GM23338 (cell line): ENCODE measurements around the gene CNTN1. TPM values are rescaled to one million over a fixed set of nuclear protein-coding genes. Genes with fewer than 3 reads are reported as not detected.

Experiments used
- ATAC-seq: fragments of 200-7000 bp; cut with Tn5 transposase; 3 replicates; pipeline ENCODE4 v1.9.1; 2020
- DNase-seq: peaks from one replicate; pipeline ENCODE4 v3.0.0-alpha.2; 2015; ENCODE audit warnings: low spot score
- H2AFZ ChIP-seq: fragments of 200-600 bp; sonication (generic); 2 replicates; pipeline ENCODE4 v1.8.0; 2016; ENCODE audit warnings: antibody characterized with exemption, mild to moderate bottlenecking, moderate library complexity
- H3F3A ChIP-seq: fragments of 200-600 bp; sonication (generic); replicated peaks from 2 replicates; pipeline ENCODE4 v1.8.0; 2017; ENCODE audit warnings: antibody characterized with exemption, mixed run types, low read depth
- H3K27ac ChIP-seq: fragments of 200-600 bp; sonication (generic); 2 replicates; pipeline ENCODE4 v1.6.1; 2016; ENCODE audit warnings: low read depth
- H3K27me3 ChIP-seq: fragments of 200-600 bp; sonication (generic); 2 replicates; pipeline ENCODE4 v1.8.0; 2016; ENCODE audit warnings: mild to moderate bottlenecking, mixed run types, moderate library complexity; ENCODE audit not compliant: insufficient read depth
- H3K36me3 ChIP-seq: fragments of 200-600 bp; sonication (generic); 2 replicates; pipeline ENCODE4 v1.8.0; 2016; ENCODE audit warnings: mild to moderate bottlenecking; ENCODE audit not compliant: insufficient read depth
- H3K4me1 ChIP-seq: fragments of 200-600 bp; sonication (generic); 2 replicates; pipeline ENCODE4 v1.8.0; 2016; ENCODE audit warnings: mild to moderate bottlenecking, moderate library complexity; ENCODE audit not compliant: insufficient read depth
- H3K4me2 ChIP-seq: fragments of 200-600 bp; sonication (generic); 2 replicates; pipeline ENCODE4 v1.7.1; 2017; ENCODE audit warnings: mixed run types
- H3K4me3 ChIP-seq: fragments of 200-600 bp; sonication (generic); 2 replicates; pipeline ENCODE4 v1.6.1; 2016; ENCODE audit warnings: mixed run types
- H3K79me2 ChIP-seq: fragments of 200-600 bp; sonication (generic); replicated peaks from 2 replicates; pipeline ENCODE4 v1.8.0; 2017; ENCODE audit warnings: mild to moderate bottlenecking; ENCODE audit not compliant: insufficient read depth
- H3K9me2 ChIP-seq: fragments of 200-600 bp; sonication (generic); 2 replicates; pipeline ENCODE4 v1.8.0; 2017; ENCODE audit not compliant: insufficient read depth
- H4K20me1 ChIP-seq: fragments of 200-600 bp; sonication (generic); replicated peaks from 2 replicates; pipeline ENCODE4 v1.8.0; 2017; ENCODE audit warnings: mild to moderate bottlenecking; ENCODE audit not compliant: insufficient read depth
- H3K27ac Mint-ChIP-seq: 2 replicates; pipeline ENCODE4 v1.8.0; 2020; ENCODE audit warnings: inconsistent platforms, mild to moderate bottlenecking, moderate library complexity, mixed read lengths
- H3K27me3 Mint-ChIP-seq: 3 replicates; pipeline ENCODE4 v1.8.0; 2022; ENCODE audit warnings: low read depth, mild to moderate bottlenecking, moderate library complexity, mixed read lengths, inconsistent platforms; ENCODE audit not compliant: insufficient read depth, poor library complexity
- H3K36me3 Mint-ChIP-seq: 3 replicates; pipeline ENCODE4 v1.8.0; 2021; ENCODE audit warnings: low read depth, mild to moderate bottlenecking, inconsistent platforms, moderate library complexity, mixed read lengths
- H3K4me1 Mint-ChIP-seq: 3 replicates; pipeline ENCODE4 v1.8.0; 2020; ENCODE audit warnings: mild to moderate bottlenecking, inconsistent platforms, mixed read lengths
- H3K4me3 Mint-ChIP-seq: 3 replicates; pipeline ENCODE4 v1.8.0; 2021; ENCODE audit warnings: moderate library complexity, mild to moderate bottlenecking, inconsistent platforms, mixed read lengths
- H3K9me3 Mint-ChIP-seq: 3 replicates; pipeline ENCODE4 v1.8.0; 2020; ENCODE audit warnings: moderate library complexity, mild to moderate bottlenecking, inconsistent platforms, mixed read lengths
- CREB1 ChIP-seq: fragments of 250-450 bp; sonication (Bioruptor Pico); IDR thresholded peaks from 2 replicates; pipeline ENCODE4 v1.5.0; 2020; ENCODE audit warnings: low read depth, mild to moderate bottlenecking, moderate library complexity
- ETS1 ChIP-seq: IDR thresholded peaks from 2 replicates; pipeline ENCODE4 v1.6.1; 2016; ENCODE audit warnings: antibody characterized with exemption
- EZH2 ChIP-seq: fragments of 200-600 bp; sonication (generic); IDR thresholded peaks from one replicate; pipeline ENCODE4 v1.8.0; 2017; ENCODE audit warnings: antibody characterized with exemption, mild to moderate bottlenecking, low read depth; ENCODE audit not compliant: unreplicated experiment
- EZH2phosphoT487 ChIP-seq: fragments of 200-600 bp; sonication (generic); IDR thresholded peaks from one replicate; pipeline ENCODE4 v1.8.1; 2018; ENCODE audit warnings: antibody characterized with exemption; ENCODE audit not compliant: unreplicated experiment
- JUNB ChIP-seq: IDR thresholded peaks from one replicate; pipeline ENCODE4 v1.6.1; 2016; ENCODE audit warnings: antibody characterized with exemption; ENCODE audit not compliant: unreplicated experiment
- NANOG ChIP-seq: IDR thresholded peaks from 2 replicates; pipeline ENCODE4 v1.6.1; 2016; ENCODE audit warnings: antibody characterized with exemption, borderline replicate concordance
- STAT1 ChIP-seq: IDR thresholded peaks from one replicate; pipeline ENCODE4 v1.6.1; 2016; ENCODE audit warnings: antibody characterized with exemption; ENCODE audit not compliant: unreplicated experiment
- ZNF462 ChIP-seq: fragments of 250-450 bp; sonication (Bioruptor Pico); IDR thresholded peaks from 2 replicates; pipeline ENCODE4 v1.5.0; 2020; ENCODE audit warnings: mild to moderate bottlenecking, moderate library complexity
- polyA plus RNA-seq: library from polyadenylated mRNA; unstranded; fragments of >200 nt; fragmentation: Nextera tagmentation; extraction: Ambion mirVana; gene quantifications from 2 replicates; pipeline ENCODE4 v1.2.1, GENCODE V29; 2016
- total RNA-seq: library from RNA; depleted of rRNA; stranded (reverse); fragments of >200 nt; shearing (Covaris generic); gene quantifications from 2 replicates; pipeline ENCODE4 v1.2.3, GENCODE V29; 2014

Gene CNTN1
- total and polyA plus RNA-seq, 2 experiments from 2014 or later = 5.0 to 27.0 TPM

- TF ChIP-seq ZNF462 (CRISPR knock-in tag) (no peak), NANOG (no peak), STAT1 (no peak), EZH2phosphoT487 (no peak), ETS1 (no peak)
These were observed 271.5 kb downstream of the CNTN1 start (continued) for GRCh38 chr12:40963751-40964150.

- no peaks in the 10 kb centered on the region for H4K20me1 ChIP-seq
- no peaks in the 10 kb centered on the region for H3K36me3 ChIP-seq
- H3K27me3 Mint-ChIP-seq = no peaks in the 10 kb centered on the region
- H3K4me1 ChIP-seq = 0 out of 2 replicates have a peak, but pooled peaks cover 3% of the 10 kb centered on the region
- no peak overlapping the region for H2AFZ ChIP-seq
- H3K4me3 ChIP-seq = no peak overlapping the region
- TF ChIP-seq EZH2phosphoT487 = no peak
- TF ChIP-seq EZH2 = no peak
- no peak for TF ChIP-seq CREB1 (CRISPR knock-in tag)
- no peak for TF ChIP-seq JUNB
- TF ChIP-seq ETS1 = no peak
- H3K27ac Mint-ChIP-seq = no peak overlapping the region
- H3K4me2 ChIP-seq = no peak overlapping the region
- no peaks in the 10 kb centered on the region for H3K79me2 ChIP-seq
- H3K4me1 Mint-ChIP-seq = peaks cover 12% of the 10 kb centered on the region; the same call in 2 of the 3 replicates
- no peaks in the 10 kb centered on the region for H3K9me2 ChIP-seq
- no peaks in the 10 kb centered on the region for H3K9me3 Mint-ChIP-seq
- no peaks in the 10 kb centered on the region for H3K27me3 ChIP-seq
- H3K4me3 Mint-ChIP-seq = no peak overlapping the region
- DNase-seq = peak; percentile 66
- H3F3A ChIP-seq = no peaks in the 10 kb centered on the region
- peak; percentile 24; the same call in 1 of the 3 replicates for ATAC-seq
- H3K27ac ChIP-seq = no peak overlapping the region; the same call in 1 of the 2 replicates
- H3K36me3 Mint-ChIP-seq = no peaks in the 10 kb centered on the region
These were observed 277.6 kb downstream of the CNTN1 start for GRCh38 chr12:40969796-40970195.
